A204.1 (cell line): ENCODE data around the gene YPEL3.

Experiments used
- FAIRE-seq: peaks from 2 replicates; lab custom pipeline; 2012; peaks lifted over from hg19 to GRCh38; lab: Jason Lieb, UNC

The YPEL3 gene

DNA sequence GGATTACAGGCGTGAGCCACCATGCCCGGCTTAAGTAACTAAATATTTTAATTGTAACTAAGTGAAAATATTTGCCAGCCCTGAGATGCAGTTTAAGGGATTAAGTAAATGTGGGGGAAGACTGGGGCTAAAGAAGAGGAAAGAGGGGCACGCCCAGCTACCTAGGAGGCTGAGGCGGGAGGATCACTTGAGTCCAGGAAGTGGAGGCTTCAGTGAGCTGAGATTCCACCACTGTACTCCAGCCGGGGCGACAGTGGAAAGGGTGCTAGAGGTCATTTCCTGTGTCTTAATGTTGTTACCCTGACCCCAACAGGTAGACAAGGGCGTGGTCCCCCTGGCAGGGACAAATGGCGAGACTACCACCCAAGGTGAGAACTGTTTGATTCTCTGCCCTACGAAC is 27.7 kb downstream of the YPEL3 start:
- FAIRE-seq, result no peak

- FAIRE-seq, result no peak
These were observed 28.5 kb downstream of the YPEL3 start for GRCh38 chr16:30067584-30067916.

GRCh38 chr16:30066761-30067583 is 29.0 kb downstream of the YPEL3 start:
- FAIRE-seq, result no peak

DNA sequence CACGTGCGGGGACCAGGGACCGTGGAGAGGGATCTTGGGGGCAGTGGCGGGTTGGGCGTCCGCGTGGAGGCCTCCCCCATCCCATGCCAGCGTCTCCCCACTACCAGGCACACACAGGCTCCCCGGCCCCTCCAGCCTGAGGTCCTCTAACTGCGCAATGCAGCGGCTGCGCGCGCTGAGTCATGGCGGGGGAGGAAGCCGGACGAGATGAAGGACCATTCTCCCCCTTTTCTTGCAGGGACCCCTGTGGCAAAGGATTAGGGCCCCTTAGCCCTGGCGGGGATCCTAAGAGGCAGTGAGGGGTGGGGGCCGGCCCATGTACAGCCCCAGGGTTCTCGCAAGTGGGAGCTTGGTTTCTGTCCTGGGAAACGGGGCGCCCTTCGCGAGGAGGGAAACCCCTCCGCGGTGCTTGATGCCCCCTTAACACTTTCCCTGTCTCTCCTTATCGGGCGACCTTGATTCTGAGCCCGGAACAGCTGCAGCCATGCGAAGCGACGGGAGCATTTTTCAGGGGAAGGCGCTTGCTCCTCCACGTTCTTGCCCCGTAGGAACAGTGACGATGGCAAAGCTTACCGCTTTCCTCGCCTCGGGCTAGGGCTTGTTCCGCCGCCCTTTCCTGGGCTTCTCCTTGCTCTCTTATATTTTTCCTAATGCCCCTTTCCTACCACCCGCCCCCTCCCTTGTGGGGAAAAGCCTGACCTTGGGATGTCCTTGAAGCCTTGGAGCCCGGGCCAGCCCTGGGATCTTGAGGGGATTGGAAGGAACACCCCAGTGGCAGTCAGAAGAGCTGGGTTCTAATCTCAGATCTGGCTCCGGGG is 29.9 kb downstream of the YPEL3 start:
- no peak for FAIRE-seq

GRCh38 chr16:30065102-30065942 is 30.7 kb downstream of the YPEL3 start, which contains the start of gene ALDOA:
TSS of gene ALDOA (plus strand) at chr16:30065760. CDS start at chr16:30066898, 1,138 bp downstream.
- peak; percentile 80 for FAIRE-seq

DNA sequence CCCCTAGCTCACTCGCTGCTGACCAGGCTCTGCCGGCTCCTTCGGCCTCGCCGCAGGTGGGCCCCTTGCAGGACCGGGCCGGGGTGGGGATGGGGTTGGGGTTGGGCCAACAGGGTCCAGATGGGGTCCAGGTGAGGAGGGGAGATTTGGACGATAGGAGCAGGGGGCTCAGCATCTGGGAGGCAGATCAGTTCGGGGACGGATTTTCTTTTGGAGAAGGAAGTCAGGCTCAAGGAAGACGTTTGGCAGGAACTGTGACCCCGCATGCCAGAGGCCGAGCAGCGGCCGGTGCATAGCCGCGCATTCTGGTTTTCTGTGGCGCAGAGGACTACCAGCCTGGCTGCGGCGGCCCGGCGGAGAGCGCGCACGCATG is 31.3 kb downstream of the YPEL3 start:
- no peak for FAIRE-seq

GRCh38 chr16:30063893-30064728 is 31.9 kb downstream of the YPEL3 start:
- FAIRE-seq, result no peak

DNA sequence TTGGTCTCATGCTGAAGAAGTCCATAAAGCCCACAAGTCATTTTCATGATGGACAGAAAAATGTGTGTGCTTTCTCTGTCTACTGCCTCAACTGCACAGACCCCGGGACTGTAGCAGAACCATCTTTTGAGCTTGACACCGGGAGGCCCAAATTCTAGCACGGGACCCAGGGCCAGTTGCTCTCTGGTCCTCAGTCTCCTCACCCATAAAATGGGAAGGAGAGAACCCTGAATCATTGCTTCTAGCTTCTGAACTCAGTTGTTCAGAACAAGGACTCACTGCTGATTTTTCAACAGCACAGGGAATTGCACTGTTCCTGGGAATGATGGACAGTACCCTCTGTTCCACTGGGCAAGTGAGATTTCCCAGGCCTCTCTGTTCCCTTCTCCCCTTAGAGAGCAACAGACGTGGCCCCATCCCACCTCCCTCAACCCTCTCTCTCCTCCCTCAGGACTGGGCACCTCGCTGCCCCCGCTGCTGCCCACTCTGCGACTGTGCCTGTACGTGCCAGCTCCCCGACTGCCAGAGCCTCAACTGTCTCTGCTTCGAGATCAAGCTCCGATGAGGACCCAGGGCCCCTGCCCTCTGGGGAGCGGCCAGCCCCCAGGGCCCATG is 32.6 kb downstream of the YPEL3 start:
- no peak for FAIRE-seq

GRCh38 chr16:30060836-30061554 is 35.0 kb downstream of the YPEL3 start:
- no peak for FAIRE-seq

- no peak for FAIRE-seq
These were observed 35.7 kb downstream of the YPEL3 start for GRCh38 chr16:30060346-30060745.

DNA sequence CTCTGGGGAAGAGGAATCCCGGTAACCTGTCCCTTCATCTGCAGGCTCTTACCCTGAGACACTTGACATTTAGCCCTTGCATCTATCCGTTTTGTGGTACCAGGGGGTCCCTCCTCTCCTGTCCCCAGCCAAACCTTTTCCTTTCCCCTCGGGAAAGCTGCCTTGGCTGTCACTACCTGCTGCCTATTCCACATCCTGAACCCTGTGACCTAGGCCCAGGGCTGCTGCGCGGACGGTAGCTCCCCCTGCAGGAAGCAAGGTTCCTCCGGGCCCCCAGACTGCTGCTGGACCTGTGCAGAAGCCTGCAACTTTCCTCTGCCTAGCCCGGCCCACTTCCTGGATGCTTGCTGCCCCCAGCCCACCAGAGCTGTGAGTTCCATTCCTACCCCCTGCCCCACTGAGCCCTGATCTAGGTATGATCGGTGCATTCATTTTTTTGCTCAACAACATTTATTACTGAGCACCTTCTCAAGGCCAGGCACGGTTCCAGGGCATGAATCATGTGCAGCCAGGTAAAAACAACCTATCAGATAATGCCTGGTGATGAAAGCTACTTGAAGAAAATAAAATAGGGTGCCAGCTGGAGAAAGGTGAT is 41.0 kb downstream of the YPEL3 start:
- no peak for FAIRE-seq

- no peak for FAIRE-seq
These were observed 41.6 kb downstream of the YPEL3 start for GRCh38 chr16:30054451-30054850.

GRCh38 chr16:30053376-30054015 is 42.5 kb downstream of the YPEL3 start:
- FAIRE-seq, result no peak

GRCh38 chr16:30052671-30053372 is 43.2 kb downstream of the YPEL3 start:
- no peak for FAIRE-seq

DNA sequence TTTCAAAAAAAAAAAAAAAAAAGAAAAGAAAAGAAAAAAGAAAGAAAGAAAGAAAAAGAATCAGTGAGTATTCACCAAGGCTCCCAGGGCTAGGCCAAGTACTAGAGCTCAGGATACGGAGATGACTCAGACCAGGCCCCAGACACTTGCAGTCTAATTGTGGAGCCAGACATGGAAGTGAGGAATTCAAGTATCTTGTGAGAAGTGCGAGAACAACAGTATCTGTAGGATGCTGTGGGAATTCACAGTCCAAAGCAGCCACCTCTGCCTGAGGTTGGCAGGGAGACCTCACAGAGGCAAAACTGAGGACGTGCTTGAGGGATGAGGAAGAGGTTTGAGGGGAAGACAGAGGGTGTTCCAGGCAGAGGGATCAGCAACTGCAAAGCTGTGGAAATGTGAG is 44.5 kb downstream of the YPEL3 start:
- FAIRE-seq, result no peak

DNA sequence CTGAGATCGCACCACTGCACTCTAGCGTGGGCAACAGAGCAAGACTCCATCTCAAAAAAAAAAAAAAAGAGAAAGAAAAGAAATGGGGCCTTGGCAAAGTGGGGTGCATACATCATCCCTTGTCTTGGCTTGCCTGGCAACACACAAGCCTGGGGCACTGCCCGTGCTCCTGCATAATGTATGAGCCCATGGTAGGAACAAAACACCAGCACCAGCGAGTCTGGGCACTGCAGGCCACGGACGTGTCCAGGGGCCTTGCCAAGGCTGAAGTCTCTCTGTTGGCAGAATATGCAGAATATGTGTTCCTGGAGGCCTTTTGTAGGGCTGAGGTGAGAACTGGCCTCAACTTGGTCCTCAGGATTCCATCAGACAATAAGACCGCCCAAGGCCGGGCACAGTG is 46.1 kb downstream of the YPEL3 start:
- FAIRE-seq, result no peak

GRCh38 chr16:30046588-30046987 is 49.4 kb downstream of the YPEL3 start:
- FAIRE-seq, result no peak

DNA sequence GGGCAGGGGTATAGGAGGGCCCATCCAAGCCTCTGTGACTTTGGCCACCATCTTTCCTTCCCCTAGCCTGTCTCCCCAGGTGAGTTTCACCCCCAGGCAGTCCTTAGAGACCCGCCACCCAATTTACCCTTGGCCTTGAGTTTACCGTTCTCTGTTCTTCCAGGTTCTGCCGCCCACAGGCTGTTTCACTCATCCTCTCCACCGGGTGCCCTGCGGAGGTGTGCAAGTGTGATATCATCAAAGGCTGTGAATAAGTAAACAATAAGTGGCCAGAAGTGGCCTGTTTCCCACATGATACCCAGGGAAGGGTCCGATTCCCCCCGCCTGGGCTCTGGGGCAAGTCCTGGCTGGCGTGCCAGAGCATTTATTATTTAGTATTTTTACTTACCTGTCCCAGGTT is 49.8 kb downstream of the YPEL3 start:
- no peak for FAIRE-seq
